DMS79 (cell line): ENCODE data around the gene HSPB1.
"Not testable (repeated sequence)": the region's sequence is repeated elsewhere in the genome, so short reads cannot be mapped to it uniquely, and the experiment has no call there.

Source experiments
- DNase-seq: peaks from one replicate; lab custom pipeline; 2025; lab: John Stamatoyannopoulos, UW

Gene HSPB1

GRCh38 chr7:76308874-76309273 is 6.4 kb downstream of the HSPB1 start:
- DNase-seq = not testable (repeated sequence)

GRCh38 chr7:76309341-76310101 is 7.0 kb downstream of the HSPB1 start:
- not testable (repeated sequence) for DNase-seq

- peak; percentile 63 for DNase-seq
Measured at GRCh38 chr7:76310102-76310957, 7.9 kb downstream of the HSPB1 start.

GRCh38 chr7:76311838-76312237 is 9.4 kb downstream of the HSPB1 start:
- DNase-seq = not testable (repeated sequence)

GRCh38 chr7:76314042-76314721 is 11.7 kb downstream of the HSPB1 start:
- DNase-seq = peak; percentile 43

- DNase-seq = not testable (repeated sequence)
Measured at GRCh38 chr7:76314740-76315139, 12.3 kb downstream of the HSPB1 start.

GRCh38 chr7:76315364-76315763 is 12.9 kb downstream of the HSPB1 start:
- DNase-seq = no peak

- DNase-seq = no peak
Measured at GRCh38 chr7:76316984-76317781, 14.7 kb downstream of the HSPB1 start.

GRCh38 chr7:76317782-76318487 is 15.5 kb downstream of the HSPB1 start:
- DNase-seq = peak; percentile 96

GRCh38 chr7:76318488-76319353 is 16.2 kb downstream of the HSPB1 start:
- DNase-seq = peak; percentile 30

- DNase-seq = no peak
Measured at GRCh38 chr7:76325092-76325491, 22.6 kb downstream of the HSPB1 start.

GRCh38 chr7:76325811-76326210 is 23.3 kb downstream of the HSPB1 start:
- no peak for DNase-seq

- no peak for DNase-seq
Measured at GRCh38 chr7:76326646-76327233, 24.3 kb downstream of the HSPB1 start.

- DNase-seq = no peak
Measured at GRCh38 chr7:76327610-76328009, 25.1 kb downstream of the HSPB1 start.

- no peak for DNase-seq
Measured at GRCh38 chr7:76328389-76328788, 25.9 kb downstream of the HSPB1 start.

- no peak for DNase-seq
Measured at GRCh38 chr7:76329479-76329878, 27.0 kb downstream of the HSPB1 start.

- DNase-seq = no peak
Measured at GRCh38 chr7:76330261-76330660, 27.8 kb downstream of the HSPB1 start.

- no peak for DNase-seq
Measured at GRCh38 chr7:76330673-76331072, 28.2 kb downstream of the HSPB1 start.

- no peak for DNase-seq
Measured at GRCh38 chr7:76332078-76332477, 29.6 kb downstream of the HSPB1 start.
